IPS DF 19.7 (cell line): ENCODE data around the gene CLN5.

ENCODE experiments used
- DNase-seq: peaks from one replicate; pipeline ENCODE4 v3.0.0-alpha.2; 2013; ENCODE audit warnings: low read depth, low spot score

The CLN5 gene

DNA sequence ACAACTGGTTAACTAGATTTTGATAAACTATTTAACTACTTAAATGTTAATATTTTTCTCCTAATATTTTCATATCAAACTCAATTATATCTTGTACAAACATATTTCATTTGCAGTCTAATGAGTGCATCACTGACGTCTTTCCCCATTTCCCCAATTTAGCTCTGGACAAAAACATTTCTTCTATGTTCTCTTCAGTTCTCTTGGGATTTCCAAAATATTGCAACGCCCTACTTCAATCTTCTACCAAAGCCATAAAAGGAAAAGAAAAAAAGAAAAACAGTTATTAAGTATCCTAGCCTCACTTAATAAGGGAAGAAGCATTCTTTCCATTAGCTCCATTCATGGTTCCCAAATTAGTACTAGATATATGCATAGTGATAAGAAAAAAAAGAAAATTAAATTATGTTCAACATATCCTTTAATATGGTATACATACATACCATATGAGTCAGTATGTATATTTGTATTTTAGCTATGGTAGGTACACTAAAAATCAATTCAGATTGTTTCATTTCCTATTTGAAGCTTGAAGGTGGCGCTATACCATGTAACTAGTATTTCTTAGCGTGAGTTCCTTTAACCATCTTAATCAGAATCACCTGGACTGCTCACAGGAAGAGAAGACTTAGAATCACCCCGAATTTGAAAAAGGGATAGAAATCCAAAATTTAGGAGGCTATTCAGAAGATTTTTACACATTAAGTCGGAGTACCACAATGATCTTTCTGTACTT is 25.2 kb downstream of the CLN5 start:
- DNase-seq: no peak

- no peak for DNase-seq
These were observed 27.9 kb downstream of the CLN5 start for GRCh38 chr13:77019756-77020155.

DNA sequence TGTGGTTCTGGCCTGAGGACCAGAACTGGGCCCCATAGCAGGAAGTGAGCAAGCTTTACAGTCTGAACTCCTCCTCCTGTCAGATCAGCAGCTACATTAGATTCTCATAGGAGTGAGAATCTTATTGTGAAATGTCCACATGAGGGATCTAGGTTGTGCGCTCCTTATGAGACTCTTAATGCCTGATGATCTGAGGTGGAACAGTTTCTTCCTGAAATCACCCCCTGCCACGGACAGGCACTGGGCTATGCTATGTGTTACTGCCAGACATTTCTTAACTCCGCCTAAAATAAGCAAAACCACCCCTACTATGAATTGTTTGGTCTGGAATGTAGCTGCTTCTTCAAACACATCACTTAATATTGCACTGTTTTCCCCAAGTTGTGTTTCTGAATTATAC is 30.5 kb downstream of the CLN5 start:
- no peak for DNase-seq

GRCh38 chr13:77026255-77026860 is 34.5 kb downstream of the CLN5 start:
- DNase-seq: no peak

- DNase-seq: peak; percentile 61
These were observed 35.2 kb downstream of the CLN5 start, which contains the start of gene FBXL3 for GRCh38 chr13:77026861-77027621. TSS of gene FBXL3 (minus strand) at chr13:77027159. CDS start at chr13:77021860, 5,299 bp downstream.

DNA sequence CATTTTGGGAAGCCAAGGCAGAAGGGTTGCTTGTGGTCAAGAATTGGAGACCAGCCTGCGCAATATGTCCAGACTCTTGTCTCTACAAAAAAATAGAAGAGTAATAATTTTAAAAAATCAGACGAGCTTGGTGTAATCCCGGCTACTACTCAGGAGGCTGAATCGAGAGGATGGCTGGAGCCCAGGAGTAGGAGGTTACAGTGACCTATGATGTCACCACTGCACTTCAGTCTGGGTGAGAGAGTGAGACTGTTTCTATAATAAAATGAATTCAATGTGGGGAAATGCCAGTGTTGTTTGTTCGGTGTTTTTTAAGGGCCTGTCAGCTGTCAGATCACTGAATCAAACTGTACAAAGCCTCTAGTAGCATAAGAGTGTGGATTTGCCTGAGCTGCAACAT is 36.3 kb downstream of the CLN5 start:
- no peak for DNase-seq

DNA sequence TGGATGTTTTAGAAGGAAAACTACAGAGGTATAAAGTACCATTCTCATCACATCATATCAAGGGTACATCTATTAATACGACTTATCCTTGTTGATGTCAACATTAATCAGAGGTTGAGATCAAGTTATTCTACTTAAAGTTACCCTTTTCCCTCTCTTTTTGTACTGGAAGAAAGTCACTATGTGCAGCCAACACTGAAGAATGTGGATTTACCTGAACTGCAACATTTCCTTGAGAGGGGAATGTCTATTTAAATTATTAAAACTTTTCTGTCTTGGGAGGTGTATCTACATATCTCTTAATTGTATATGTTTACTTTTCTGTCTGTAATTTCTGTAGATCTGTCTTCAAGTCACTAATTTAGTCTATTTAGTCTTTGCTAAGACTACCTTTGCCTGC is 37.6 kb downstream of the CLN5 start:
- DNase-seq: no peak

DNA sequence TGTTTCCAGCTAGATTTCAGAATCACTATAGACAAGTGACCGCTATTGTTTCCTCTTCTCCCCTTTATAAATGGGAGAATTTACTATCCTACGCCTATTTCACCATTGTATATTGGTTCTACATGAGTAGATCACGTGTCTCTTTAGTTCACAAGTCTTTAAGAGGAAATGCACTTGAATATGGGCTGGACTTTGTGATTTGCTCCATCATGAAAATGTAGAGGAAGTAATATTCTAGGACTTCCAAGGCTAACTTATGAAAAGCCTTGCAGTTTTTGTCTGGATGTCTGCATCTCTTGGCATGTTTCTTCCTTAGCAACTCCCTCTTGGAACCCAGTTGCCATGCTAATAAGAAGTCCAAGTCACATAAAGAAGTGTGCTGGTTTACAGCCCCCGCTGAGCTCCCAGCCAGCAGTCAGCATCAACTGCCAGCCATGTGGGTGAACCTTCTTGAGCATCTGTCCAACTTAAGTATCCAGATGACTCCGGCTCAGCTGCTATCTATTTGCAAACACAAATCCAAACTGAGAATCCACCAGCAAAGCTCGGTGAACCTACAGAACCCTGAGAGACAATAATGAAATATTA is 39.9 kb downstream of the CLN5 start:
- DNase-seq: no peak

- DNase-seq: no peak
These were observed 41.9 kb downstream of the CLN5 start for GRCh38 chr13:77033717-77034302.

DNA sequence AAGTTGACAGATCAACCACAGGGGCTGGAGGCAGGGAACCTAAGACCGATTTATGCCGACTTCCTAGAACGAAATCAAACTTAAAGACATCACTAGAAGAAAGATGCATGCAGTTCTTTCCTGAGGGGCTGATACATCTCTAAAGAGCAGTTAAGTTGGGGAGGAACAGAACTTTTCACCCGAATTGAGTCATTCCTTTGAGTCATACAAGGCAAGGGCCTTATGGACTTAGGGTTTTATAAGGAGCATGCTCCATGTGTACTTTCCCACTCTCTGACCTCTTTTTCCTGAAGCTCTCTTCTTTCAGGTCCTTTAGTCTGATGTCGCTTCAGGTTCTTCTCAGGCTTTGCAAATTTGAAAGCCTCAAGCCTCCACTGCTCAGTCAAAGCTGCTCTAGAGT is 43.0 kb downstream of the CLN5 start:
- DNase-seq: no peak

- DNase-seq: no peak
These were observed 44.4 kb downstream of the CLN5 start for GRCh38 chr13:77036279-77036678.

DNA sequence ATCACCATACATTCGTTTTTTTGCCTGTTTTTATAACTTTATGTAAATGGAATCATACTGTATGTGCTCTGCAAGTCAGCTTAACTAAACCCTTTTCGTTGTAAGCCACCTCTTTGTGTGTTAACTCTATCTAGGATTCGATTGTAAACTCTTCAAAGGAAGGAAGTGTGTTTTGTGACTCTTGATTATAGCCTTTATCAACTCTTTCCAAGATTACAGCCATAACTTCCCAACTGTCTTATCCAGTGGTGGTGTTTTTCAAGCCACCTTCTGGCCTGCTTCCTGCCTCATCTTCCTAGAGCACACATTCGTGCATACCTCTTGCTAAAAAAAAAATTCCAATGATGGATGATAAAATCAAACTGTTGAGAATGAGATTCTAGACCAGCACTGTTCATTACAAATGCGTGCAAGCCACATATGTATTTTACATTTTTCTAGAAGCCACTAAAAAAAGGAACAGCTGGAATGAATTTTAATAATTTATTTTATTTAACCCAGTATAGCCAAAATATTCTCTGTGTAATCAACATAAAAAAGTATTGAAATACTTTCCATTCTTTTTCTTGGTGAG is 47.1 kb downstream of the CLN5 start:
- DNase-seq: no peak

GRCh38 chr13:77040076-77040475 is 48.2 kb downstream of the CLN5 start:
- no peak for DNase-seq

DNA sequence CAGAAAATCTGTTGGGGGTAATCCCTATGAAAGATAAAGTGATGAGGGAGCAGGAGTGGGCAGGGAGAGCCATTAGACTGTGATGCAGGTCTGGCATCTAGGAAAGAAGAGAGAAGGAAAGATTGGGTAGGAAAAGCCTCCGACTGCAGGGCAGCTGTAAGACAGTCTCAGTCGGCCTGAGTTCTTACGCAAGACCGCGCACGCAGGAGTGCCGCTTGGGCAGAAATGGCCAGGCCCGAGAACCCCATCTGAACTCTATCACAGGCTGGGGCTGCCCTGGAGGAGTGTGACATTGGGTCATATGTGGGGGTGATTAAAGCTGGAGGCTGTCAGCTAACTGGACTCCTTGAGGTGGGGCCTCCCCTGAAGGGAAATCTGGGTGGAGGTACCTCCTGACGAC is 49.0 kb downstream of the CLN5 start:
- no peak for DNase-seq

DNA sequence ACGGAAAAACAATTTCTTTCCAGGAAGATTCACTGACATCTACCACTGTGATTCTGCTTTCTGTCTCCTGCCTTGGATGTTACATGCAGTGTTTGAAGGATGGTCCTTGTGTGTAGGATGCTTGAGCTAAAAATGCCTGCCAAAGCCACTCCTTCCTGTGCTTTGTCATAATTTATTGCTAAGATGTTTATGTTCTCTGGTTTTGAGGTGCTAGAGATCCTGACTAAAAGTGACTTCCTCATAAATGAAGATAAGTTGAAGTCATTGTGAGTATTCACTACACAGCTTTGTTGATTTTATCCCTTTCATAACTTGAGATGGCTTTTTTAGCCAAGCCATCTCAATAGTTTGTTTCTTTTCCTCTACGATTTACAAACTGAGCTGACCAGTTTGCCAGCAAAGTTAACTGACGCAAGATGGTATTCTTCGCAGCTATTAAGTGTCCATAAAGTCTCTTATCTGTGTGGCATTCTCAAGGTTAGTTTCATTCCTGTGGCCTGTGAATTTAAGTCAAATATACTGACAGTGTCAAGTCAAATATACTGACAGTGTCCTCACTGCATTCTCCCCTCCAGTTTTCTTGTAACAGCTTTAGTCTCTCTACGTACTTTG is 50.8 kb downstream of the CLN5 start:
- no peak for DNase-seq

GRCh38 chr13:77047649-77048343 is 55.9 kb downstream of the CLN5 start:
- no peak for DNase-seq

DNA sequence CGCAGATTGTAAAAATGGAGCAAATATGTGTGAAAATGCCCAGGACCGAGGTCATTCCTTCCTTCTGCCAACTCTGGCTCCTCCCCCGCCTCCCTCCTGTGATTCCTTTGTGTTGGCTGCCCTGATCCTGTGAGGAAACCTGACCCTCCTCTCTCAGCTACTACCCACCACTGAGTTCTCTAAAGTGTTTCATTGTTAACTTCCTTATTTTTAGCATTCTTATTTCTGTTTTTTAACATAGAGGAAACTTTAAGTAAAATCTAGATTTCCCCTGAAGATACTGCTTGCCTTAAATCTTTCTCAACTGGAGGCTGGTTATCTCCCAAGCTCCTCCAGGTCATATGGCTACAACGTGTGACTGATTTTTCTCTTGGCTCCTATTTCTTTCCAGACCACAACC is 56.8 kb downstream of the CLN5 start:
- no peak for DNase-seq

- DNase-seq: no peak
These were observed 61.3 kb downstream of the CLN5 start for GRCh38 chr13:77053192-77053591.
